SKM-1 (cell line): ENCODE measurements around the gene IFI44.

Experiments used
- DNase-seq: peaks from one replicate; lab custom pipeline; 2025; ENCODE audit not compliant: unreplicated experiment; lab: John Stamatoyannopoulos, UW

The IFI44 gene, protein sequence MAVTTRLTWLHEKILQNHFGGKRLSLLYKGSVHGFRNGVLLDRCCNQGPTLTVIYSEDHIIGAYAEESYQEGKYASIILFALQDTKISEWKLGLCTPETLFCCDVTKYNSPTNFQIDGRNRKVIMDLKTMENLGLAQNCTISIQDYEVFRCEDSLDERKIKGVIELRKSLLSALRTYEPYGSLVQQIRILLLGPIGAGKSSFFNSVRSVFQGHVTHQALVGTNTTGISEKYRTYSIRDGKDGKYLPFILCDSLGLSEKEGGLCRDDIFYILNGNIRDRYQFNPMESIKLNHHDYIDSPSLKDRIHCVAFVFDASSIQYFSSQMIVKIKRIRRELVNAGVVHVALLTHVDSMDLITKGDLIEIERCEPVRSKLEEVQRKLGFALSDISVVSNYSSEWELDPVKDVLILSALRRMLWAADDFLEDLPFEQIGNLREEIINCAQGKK

DNA sequence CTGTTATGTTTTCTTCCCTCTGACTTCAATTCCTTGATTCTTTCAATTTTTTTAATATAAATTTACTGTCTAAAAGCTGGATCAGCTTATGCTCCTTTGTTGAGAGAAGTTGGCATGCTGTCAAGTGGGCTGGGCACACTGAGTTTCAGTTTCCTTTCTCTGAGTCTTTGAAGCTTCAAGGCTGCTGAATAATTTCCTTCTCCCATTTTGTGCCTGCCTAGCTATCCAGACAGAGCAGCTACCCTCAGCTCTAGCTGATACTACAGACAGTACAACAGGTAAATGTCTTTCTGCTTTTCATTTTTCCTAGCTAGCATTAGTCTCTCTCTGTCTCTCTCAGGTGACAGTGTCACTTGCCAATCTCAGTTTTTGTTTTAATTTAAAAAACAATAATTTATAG lies at the start of gene IFI44:
Gene IFI44, plus strand, starts transcription at position 204 of the 400 bp plus-strand sequence. CDS start 365 bp downstream, outside the sequence.
- no peak for DNase-seq

GRCh38 chr1:78601068-78601467 lies 48.6 kb upstream of the IFI44 start:
- DNase-seq, result no peak

DNA sequence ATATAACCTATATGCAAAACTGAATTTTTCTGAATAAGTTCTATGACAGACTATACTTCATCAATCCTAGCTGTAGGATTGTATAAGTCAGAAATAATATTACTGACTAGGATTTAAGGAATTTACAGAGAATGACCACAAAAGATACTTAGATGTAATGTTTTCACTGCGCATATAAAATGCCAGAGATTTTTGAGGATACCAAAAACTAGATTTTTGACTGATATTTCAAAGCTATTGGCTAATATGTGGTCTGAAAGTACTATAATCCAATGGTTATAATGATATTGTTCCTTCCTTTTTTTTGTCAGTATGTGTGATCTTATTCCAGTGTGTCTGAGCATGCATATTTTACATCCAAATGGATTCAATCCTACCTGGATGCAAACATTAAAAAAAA lies 46.4 kb upstream of the IFI44 start:
- DNase-seq, result no peak

DNA sequence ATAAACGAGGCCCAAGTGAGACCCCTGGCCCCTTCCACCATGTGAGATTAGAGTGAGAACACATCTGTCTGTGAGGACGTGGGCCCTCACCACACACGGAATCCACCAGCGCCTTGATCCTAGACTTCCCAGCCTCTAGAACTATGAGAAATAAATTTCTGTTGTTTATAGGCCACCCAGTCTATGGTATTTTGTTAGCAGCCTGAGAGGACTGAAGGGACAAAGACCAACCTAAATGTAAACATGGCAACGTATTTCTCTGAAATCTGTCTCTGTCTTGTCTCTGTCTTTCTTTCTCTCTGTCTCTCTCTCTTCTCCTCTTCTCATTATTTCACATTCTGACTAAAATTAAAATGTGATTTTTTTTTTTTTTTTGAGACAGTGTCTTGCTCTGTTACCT lies 45.0 kb upstream of the IFI44 start:
- DNase-seq, result no peak

DNA sequence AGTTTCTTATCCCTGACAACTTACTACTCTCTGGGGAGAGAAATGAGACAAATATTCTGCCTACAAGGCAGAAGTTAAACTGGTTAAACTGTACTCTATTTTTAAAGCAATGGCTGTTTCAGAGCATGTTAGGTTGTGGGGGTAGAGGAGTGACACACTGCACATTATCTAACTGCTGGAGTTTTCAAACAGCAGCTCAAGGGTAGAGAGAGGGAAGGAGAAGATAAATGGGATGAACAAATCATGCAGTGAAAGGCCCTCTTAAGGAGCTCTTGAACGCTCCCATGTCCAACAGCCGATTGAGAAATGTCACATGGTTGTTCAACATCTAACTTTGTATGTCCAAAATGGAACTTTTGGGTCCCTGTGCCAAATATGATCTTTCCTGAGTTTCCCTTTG lies 43.4 kb upstream of the IFI44 start:
- no peak for DNase-seq

- peak; percentile 38 for DNase-seq
These were observed 42.2 kb upstream of the IFI44 start for GRCh38 chr1:78607334-78607927.

- DNase-seq, result no peak
These were observed 41.7 kb upstream of the IFI44 start for GRCh38 chr1:78607944-78608343.

- peak; percentile 79 for DNase-seq
These were observed 32.0 kb upstream of the IFI44 start for GRCh38 chr1:78617615-78618026.

GRCh38 chr1:78619032-78619431 lies 30.6 kb upstream of the IFI44 start:
- no peak for DNase-seq

GRCh38 chr1:78619446-78619802 lies 30.2 kb upstream of the IFI44 start:
- no peak for DNase-seq

DNA sequence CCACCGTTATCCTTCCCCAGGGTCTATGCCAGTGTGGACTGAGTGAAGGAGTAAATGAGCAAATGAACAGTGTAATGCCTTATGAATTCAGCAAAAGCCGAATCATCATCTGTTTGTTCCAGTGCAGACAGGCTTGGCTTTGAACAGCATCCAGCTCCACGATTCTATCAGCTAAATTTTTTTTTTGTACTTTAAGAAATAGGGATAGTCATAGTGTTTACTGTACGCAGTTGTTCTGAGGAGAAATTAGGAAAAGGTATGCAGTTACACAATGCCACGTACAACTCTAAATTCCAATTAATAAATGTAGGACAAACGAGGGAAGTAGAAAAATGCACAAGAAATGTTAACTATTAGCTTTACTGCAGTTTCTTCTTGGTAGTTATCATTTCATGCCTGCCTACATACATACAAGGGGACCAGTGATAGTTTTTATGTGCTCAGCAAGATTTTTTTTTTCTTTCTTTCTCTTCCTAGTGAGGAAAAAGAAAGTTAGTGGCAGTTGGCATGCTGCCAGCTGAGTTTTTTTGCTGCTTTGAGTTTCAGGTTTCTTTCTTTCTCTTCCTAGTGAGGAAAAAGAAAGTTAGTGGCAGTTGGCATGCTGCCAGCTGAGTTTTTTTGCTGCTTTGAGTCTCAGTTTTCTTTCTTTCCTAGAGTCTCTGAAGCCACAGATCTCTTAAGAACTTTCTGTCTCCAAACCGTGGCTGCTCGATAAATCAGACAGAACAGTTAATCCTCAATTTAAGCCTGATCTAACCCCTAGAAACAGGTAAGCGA lies 29.6 kb upstream of the IFI44 start, which contains the start of gene IFI44L:
Gene IFI44L, plus strand, starts transcription at position 646 of the 777 bp plus-strand sequence. CDS start 7,468 bp downstream, outside the sequence.
- no peak for DNase-seq

- DNase-seq, result peak; percentile 8
These were observed 29.0 kb upstream of the IFI44 start for GRCh38 chr1:78620666-78621065.

- DNase-seq, result no peak
These were observed 27.1 kb upstream of the IFI44 start for GRCh38 chr1:78622548-78622947.

GRCh38 chr1:78624035-78624434 lies 25.6 kb upstream of the IFI44 start:
- no peak for DNase-seq

- DNase-seq, result no peak
These were observed 22.3 kb upstream of the IFI44 start for GRCh38 chr1:78627321-78627720.

DNA sequence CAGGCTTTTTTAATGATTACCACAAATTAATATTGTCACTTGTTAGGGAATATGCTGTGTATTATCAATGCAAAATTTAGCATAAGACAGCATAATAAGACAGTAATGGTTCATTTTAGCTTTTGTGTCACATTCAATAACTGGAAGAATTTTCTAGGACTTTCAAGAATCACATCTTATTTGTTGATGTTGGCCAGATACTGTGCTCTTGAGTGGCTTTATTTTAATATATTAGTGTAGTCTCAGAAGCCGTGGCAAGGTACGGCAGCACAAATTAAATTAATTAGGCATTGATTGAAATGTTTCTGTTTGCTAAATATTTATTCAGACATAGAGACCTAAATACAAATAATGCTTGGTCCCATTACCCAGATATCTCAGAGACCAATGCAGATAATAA lies 19.0 kb upstream of the IFI44 start:
- no peak for DNase-seq

- DNase-seq, result no peak
These were observed 16.4 kb upstream of the IFI44 start for GRCh38 chr1:78633209-78633608.

DNA sequence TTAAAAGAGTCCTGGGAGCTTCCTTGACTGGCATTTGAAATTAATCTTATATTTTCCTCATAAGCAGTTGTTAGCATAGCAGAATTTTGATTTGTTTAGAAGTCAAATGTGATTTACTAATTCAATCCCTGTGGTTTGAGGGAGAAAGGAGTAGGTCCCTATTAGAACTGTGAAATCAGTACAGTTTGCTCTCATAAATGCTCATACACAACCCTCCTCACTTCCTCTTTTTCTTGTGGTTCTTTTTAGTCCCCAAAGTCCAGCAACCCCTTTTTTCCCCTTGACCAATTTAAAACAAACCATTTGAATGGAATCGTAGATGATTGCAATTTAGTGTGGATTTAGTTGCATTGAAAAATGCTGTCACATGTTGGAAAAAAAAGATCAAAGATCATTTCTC lies 9.2 kb upstream of the IFI44 start:
- DNase-seq, result no peak

DNA sequence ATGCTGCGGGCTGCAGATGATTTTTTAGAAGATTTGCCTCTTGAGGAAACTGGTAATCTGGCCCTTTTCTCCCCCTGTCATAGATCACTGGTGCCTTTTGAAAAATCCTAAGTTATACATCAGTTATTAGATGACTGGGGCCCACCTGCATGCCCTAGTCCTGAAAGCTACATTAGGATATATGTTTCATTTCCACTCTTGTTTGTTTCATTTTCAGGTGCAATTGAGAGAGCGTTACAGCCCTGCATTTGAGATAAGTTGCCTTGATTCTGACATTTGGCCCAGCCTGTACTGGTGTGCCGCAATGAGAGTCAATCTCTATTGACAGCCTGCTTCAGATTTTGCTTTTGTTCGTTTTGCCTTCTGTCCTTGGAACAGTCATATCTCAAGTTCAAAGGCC lies 8.1 kb upstream of the IFI44 start:
- no peak for DNase-seq

DNA sequence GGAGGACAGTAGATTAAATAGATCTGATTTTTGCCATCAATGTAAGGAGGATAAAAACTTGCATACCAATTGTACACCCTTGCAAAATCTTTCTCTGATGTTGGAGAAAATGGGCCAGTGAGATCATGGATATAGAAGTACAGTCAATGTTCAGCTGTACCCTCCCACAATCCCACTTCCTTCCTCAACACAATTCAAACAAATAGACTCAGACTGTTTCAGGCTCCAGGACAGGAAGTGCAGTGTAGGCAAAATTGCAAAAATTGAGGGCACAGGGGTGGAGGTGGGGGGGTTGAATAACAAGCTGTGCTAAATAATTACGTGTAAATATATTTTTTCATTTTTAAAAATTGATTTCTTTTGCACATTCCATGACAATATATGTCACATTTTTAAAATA lies 3.9 kb upstream of the IFI44 start:
- peak; percentile 2 for DNase-seq

- no peak for DNase-seq
These were observed 2.4 kb upstream of the IFI44 start for GRCh38 chr1:78647238-78647637.
